Left lobe of liver (tissue), 2 donors: Measurements from ENCODE around the gene CLIC5. TPM values are rescaled to one million over a fixed set of nuclear protein-coding genes. Genes with fewer than 3 reads are reported as not detected.

ENCODE experiments used
- ATAC-seq: fragments of 200-7000 bp; cut with Tn5 transposase; one replicate; pipeline ENCODE4 v1.9.1; 2020; ENCODE audit warnings: mild to moderate bottlenecking, moderate library complexity
- DNase-seq: peaks from one replicate; pipeline ENCODE4 v3.0.0-alpha.2; 2020; ENCODE audit warnings: low spot score
- total RNA-seq: library from RNA; stranded (reverse); gene quantifications from one replicate; pipeline ENCODE4 v1.2.1, GENCODE V29; 2021
- donor health status: DM: no; HTN: no; CAD: no; lungs with moderate emphysema.
- donor health status: DM: no; HTN: yes; CAD: no.

CLIC5 gene
- total RNA-seq, 1 donor from 2014 or later, result 0.28 TPM

- DNase-seq (no peak), ATAC-seq (no peak)
Measured at GRCh38 chr6:45900808-45901752, 114.6 kb downstream of the CLIC5 start.

GRCh38 chr6:45899683-45899946, 116.0 kb downstream of the CLIC5 start:
- ATAC-seq (no peak), DNase-seq (no peak)

GRCh38 chr6:45898941-45899682, 116.5 kb downstream of the CLIC5 start:
- ATAC-seq (no peak), DNase-seq (no peak)

GRCh38 chr6:45896783-45897441, 118.7 kb downstream of the CLIC5 start:
- ATAC-seq (no peak), DNase-seq (no peak)

DNA sequence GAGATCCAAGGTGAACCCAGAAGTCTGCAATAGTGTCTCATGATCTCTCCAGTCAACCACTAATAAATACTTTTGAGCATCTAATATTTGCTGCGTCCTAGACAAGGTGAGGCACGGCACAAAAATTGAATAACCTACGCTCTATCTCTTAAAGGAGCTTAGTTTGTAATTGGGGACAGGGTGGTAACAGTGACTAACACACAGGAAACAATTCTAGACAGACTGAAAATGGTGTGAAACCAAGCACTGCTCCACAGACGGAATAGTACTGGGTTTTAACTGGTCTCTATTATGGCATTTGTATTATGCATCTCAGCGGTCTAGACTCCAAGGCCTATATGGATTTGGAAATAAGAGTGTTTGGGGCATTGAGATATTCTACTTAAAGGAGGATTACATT, 120.1 kb downstream of the CLIC5 start:
- no peak for DNase-seq
- no peak for ATAC-seq

- ATAC-seq (no peak), DNase-seq (no peak)
Measured at GRCh38 chr6:45892696-45893245, 122.9 kb downstream of the CLIC5 start.

- ATAC-seq (no peak), DNase-seq (no peak)
Measured at GRCh38 chr6:45892196-45892595, 123.5 kb downstream of the CLIC5 start.

DNA sequence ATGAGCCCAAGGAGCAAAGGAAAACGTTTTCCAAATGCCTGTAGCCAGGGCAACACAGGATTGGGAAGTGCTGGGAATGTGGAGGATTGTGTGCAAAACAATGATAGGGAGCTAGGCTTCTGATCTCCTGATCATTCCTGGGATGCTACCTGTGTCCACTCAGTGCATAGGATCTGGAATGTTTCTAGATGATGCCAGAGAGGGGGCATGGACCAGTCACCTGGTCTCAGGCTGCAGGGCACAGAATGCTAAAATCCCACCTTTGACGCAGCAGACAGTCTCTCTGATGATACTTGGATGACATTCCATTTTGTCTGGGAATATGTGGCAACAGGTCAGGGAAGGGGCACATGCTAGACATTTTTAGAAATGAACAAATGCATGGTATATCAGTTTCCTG, 128.9 kb downstream of the CLIC5 start:
- ATAC-seq (no peak), DNase-seq (no peak)

- DNase-seq, result no peak
- ATAC-seq, result no peak
Measured at GRCh38 chr6:45884336-45884735, 131.3 kb downstream of the CLIC5 start.

GRCh38 chr6:45882671-45883070, 133.0 kb downstream of the CLIC5 start:
- DNase-seq (no peak), ATAC-seq (no peak)

DNA sequence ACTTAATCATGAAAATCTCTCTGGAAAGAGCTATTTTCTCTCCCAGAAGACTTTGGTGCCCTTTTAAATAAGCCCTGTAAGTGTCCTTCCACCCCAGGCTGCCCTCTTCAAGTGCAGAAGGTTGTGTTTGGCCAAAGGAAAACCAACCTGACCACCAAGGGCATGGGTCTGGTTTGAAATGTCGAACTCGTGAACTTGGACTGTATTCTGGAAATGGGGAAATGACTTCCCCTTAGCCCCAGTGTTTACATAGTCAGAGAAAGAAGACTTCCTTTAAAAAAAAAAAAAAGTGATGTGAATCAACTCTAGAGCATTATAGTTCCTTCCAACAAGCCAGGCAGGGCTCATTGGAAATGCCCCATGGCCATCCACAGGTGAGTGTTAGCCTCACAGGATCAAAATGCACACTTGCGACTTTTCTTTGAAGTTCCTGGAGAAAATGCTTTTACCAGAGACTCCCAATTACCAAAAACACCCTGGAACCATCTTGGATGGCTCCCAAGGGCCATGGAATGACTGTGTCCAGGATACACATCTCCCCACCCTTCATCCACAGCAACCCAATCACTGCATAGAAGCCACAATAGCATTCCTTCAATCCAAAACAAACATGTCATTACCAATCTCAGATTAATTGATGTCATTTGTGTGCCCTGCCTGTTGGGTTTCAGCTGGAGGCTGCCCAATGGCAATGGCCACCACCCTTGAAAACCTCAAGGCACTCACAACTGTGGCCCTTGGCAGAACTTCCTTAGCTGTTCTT, 133.8 kb downstream of the CLIC5 start:
- ATAC-seq (no peak), DNase-seq (no peak)

DNA sequence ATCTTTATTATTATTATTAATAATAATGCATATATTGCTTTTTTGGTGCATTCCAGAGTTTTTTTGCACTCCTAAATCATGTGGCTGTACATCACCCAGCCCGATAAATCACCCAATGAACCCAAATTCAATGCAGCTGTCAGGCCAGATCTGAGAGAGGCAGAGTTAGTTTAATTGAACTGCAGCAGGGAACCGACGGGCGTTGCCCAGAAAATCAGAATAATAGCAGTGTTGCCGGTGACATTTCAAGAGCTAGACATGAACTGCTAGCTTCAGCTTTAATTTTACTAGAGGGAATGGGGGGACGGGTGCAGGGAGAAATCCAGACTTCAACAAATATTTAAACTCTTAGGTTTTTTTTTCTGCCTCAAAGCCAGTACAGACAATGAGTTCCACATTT, 135.0 kb downstream of the CLIC5 start:
- ATAC-seq, result no peak
- DNase-seq, result no peak

DNA sequence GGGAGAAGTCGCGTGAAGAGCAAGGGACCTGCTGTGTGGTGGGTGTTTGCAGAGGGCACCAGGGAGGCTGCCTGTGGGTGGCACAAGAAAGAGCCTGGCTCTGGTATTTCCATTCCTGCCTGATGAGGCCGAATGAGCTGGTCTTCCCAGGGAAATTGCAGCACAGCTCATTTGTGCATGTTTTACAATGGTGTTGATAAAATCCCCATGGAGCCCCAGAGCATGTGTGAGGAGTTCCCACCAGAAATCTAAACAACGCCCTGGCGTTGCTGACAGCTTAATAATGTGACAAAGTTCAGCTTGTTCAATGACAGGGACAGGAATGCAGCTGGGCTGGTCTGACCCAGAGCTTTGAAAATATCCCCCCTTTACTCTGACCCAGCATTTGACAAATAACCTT, 135.5 kb downstream of the CLIC5 start:
- ATAC-seq (no peak), DNase-seq (no peak)

- no peak for DNase-seq
- ATAC-seq, result no peak
Measured at GRCh38 chr6:45877970-45878590, 137.6 kb downstream of the CLIC5 start.

GRCh38 chr6:45872827-45873365, 142.8 kb downstream of the CLIC5 start:
- DNase-seq (no peak), ATAC-seq (no peak)

DNA sequence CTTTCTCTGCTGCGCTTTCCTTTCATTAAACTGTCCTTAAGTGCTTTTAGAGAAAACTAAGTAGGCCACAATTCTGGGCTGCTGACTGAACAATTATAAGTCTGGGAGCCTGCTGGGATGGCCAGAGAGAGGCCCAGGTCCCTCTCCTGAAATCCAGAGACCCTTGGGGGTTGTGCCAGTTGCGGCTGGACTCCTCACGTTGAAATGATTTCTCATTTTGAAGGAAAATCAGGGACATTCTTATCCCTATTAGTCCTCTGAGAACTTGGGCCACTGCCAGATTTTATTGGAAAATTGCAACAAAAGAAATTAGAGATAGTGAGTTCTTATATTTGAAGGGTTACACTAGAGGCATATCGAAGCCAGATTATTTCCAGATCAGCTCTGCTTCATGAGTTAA, 145.1 kb downstream of the CLIC5 start:
- ATAC-seq (no peak), DNase-seq (no peak)

DNA sequence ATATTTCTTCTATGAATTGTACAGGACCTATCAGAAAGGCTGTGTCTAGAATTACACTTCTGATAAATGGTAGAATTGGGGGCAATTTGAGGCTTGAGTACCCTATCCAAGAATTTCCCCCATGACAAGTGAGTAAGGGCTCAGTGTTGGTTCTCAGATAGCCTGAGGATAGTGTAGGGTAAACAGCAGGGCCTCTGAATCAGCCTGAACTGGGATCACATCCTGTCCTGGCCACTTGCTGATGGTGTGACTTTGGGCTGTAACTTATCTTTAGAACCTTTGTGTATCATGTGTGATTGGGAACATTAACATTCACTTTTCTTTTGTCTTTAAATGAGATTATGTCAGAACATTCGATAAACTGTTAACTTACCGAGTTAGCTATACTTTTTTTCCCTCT, 151.0 kb downstream of the CLIC5 start:
- DNase-seq (no peak), ATAC-seq (no peak)

DNA sequence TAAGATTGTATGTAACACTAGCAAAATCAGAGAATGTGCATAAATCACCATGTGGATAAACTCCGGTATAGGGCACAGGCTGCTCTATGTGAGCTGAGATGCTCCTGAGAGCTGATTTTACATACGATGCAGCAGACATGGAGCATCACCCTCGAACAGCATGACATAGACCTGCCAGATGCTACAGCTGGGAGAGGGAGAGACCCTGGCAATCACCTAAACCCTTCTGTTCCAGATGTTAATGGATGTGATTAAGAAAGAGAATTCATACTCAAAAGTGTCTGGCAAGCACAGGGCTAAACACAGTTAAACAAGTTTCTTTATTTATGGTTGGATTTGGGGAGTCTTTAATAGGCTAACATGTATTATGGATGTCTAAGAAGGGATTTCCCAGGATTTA, 157.0 kb downstream of the CLIC5 start:
- ATAC-seq, result no peak

DNA sequence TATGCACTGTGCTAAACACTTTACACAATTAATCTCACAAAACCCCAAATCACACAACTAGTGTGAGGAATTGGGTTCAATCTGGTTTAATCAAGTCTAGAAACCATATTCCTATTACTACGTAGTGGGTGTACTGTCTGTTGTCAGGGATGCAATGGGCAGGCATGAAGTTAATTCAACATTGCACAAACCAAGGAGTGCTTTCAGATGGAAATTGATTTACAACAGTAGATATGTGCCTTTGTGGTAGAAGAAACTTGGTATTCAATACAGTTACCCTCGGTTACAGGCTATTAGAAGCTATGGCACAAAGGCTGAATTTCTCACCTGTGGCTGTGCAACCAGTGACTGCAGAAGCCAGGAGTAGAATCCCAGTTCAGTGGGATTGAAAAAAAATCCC, 157.8 kb downstream of the CLIC5 start:
- ATAC-seq (no peak), DNase-seq (no peak)

More for the DNA sequence above, 157.0 kb downstream of the CLIC5 start:
- no peak for DNase-seq
